RWPE1 (cell line): ENCODE results near the gene KLHL14.

ENCODE experiments used
- CTCF ChIA-PET: fragments of 350-600 bp; sonication (Branson Sonifier 250); formaldehyde crosslinking; extraction: SDS; loops from one replicate; lab custom pipeline; 2021; lab: Yijun Ruan, JAX
- POLR2A ChIA-PET: fragments of 400-600 bp; formaldehyde crosslinking; extraction: SDS; loops from one replicate; lab custom pipeline; 2020; ENCODE audit warnings: antibody characterized with exemption; ENCODE audit not compliant: low non-redundant PET; lab: Yijun Ruan, JAX
- DNase-seq: peaks from one replicate; pipeline ENCODE4 v3.0.0; 2012; ENCODE audit warnings: low spot score
- H3K27ac ChIP-seq: fragments of 450-650 bp; 2 replicates; pipeline ENCODE4 v1.5.1; 2017
- CTCF ChIP-seq: fragments of 450-650 bp; conservative IDR thresholded peaks from 2 replicates; pipeline ENCODE4 v1.5.1; 2017; ENCODE audit warnings: low read depth, mild to moderate bottlenecking

KLHL14 gene

DNA sequence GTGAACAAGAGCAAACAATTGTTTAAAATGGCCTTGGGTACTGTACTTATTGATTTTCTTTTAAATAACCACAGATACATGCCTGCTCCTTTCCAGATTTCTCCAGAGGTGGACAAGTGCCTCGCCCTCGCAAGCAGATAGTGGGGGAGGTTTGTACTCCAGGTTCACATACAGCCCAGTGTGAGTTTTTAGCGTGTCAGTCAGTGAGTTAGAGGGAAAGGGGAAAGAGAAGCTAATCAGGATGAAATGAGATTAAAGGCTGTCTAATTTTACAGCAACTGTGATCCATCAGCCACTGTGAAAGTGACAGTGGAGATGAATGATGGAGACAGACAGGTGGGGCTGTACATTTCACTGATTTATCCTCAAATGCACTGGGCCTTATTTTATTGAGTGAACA is 74.7 kb downstream of the KLHL14 start:
- no peak for DNase-seq
- ChIA-PET POLR2A (no interaction called here), CTCF (no interaction called here)
- no peak overlapping the region for H3K27ac ChIP-seq
- TF ChIP-seq CTCF = no peak

GRCh38 chr18:32696376-32696775 is 76.4 kb downstream of the KLHL14 start:
- TF ChIP-seq CTCF = no peak
- ChIA-PET CTCF (no interaction called here), POLR2A (no interaction called here)
- no peak for DNase-seq
- no peak overlapping the region for H3K27ac ChIP-seq

GRCh38 chr18:32695534-32695933 is 77.3 kb downstream of the KLHL14 start:
- POLR2A ChIA-PET = no interaction called here
- TF ChIP-seq CTCF = no peak
- no peak for DNase-seq
- H3K27ac ChIP-seq = no peak overlapping the region
- CTCF ChIA-PET = no interaction called here

DNA sequence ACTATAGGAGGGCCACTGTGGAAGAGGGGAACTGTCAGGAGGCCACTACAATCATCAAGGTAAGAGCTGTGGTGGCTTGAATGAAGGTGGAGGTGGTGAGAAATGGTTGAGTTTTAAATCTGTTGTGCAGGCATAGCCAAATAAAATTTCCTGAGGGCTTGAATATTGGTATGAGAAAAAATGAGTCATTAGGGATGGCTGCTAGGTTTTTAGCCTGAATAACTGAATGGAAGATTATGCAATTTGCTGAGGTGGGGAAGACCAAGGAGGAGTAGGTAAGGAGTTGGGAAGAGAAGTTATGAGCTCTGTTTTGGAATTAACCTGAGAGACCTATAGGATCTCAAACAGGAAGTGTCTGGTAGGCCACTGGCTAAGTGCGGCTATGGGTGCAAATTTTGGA is 84.0 kb downstream of the KLHL14 start:
- no peak for DNase-seq
- POLR2A ChIA-PET = no interaction called here
- CTCF ChIA-PET = no interaction called here
- no peak overlapping the region for H3K27ac ChIP-seq
- no peak for TF ChIP-seq CTCF

DNA sequence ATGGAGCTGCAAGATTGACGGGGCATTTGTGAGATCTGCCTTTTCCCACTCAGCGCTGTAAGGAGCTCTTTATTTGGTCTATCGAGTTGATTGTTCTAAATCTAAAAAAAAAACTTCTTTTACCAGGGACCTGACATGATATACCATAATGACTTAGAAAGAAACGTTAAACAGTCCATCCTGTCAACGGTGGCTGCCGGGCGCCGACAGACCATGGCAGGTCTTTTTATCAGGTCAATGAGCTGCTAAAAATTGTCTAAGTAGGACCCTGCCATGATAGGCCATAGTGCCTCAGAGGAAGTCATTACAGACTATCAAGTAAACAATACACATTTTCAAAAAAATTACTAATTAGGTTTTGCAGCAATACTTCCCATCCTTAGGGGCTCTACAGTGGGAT is 87.9 kb downstream of the KLHL14 start:
- CTCF ChIA-PET = interaction anchor here (0.7 kb wide), 1 partner anchor 1420 kb away, joined by 3 read pairs; no protein-coding TSS in a partner anchor
- DNase-seq = no peak
- POLR2A ChIA-PET = no interaction called here

DNA sequence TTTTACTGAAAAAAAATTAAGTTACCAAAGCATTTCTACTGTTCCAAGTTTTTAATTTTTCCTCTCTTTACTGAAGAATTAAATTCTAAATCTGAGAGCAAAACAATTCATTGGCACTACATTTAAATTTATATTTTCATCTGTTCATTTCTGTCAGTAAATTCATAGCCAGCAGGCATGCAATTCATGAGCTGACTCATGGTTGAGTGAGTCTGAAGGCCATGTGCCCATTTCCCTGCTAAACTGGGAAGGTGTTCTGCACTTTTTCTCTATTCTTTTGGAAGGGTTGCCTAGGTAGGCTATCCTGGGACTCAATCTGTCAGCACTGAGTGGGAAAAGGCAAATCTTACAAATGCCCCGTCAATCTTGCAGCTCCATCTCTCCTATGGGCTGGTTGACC is 88.7 kb downstream of the KLHL14 start:
- TF ChIP-seq CTCF = no peak
- no peak overlapping the region for H3K27ac ChIP-seq
- POLR2A ChIA-PET = no interaction called here
- no peak for DNase-seq
- CTCF ChIA-PET = no interaction called here

More for the DNA sequence above, 87.9 kb downstream of the KLHL14 start:
- H3K27ac ChIP-seq = no peak overlapping the region
- no peak for TF ChIP-seq CTCF

GRCh38 chr18:32683044-32683443 is 89.8 kb downstream of the KLHL14 start:
- CTCF ChIA-PET = interaction anchor here (0.6 to 0.7 kb wide), 2 partner anchors 12 to 25 kb away, joined by 3 to 7 read pairs; no protein-coding TSS in a partner anchor

More at GRCh38 chr18:32683044-32683443, 89.8 kb downstream of the KLHL14 start:
- H3K27ac ChIP-seq = no peak overlapping the region
- no peak for TF ChIP-seq CTCF
- POLR2A ChIA-PET = no interaction called here
- no peak for DNase-seq
